IMR-90 (cell line): Measurements from ENCODE around the gene ZNF385B. TPM values are rescaled to one million over a fixed set of nuclear protein-coding genes. Genes with fewer than 3 reads are reported as not detected.

Experiments
- ATAC-seq: fragments of 200-7000 bp; cut with Tn5 transposase; 2 replicates; pipeline ENCODE4 v1.9.1; 2020; ENCODE audit warnings: low read depth, mild to moderate bottlenecking, moderate library complexity
- BruUV-seq: library from RNA; stranded (reverse); fragments of 400-500 nt; replicated peaks from 2 replicates; lab custom pipeline; 2021; lab: Mats Ljungman, UMichigan
- CTCF ChIA-PET: fragments of 300-600 bp; formaldehyde crosslinking; extraction: SDS; loops from one replicate; lab custom pipeline; 2021; ENCODE audit warnings: antibody characterized with exemption; lab: Yijun Ruan, JAX
- POLR2A ChIA-PET: fragments of 300-600 bp; sonication (Branson Sonifier 250); formaldehyde crosslinking; loops from one replicate; lab custom pipeline; 2022; ENCODE audit warnings: antibody characterized with exemption; ENCODE audit not compliant: unreplicated experiment; lab: Charles Lee
- DNase-seq: peaks from one replicate; pipeline ENCODE4 v3.0.0; 2013
- H2AFZ ChIP-seq: replicated peaks from 2 replicates; pipeline ENCODE3; 2013; ENCODE audit warnings: low read length, mild to moderate bottlenecking; ENCODE audit not compliant: poor library complexity
- H2AK5ac ChIP-seq: 2 replicates; pipeline ENCODE4 v1.6.1; 2013; ENCODE audit warnings: low read depth, low read length, inconsistent platforms
- H2AK9ac ChIP-seq: replicated peaks from 2 replicates; pipeline ENCODE3; 2013; ENCODE audit warnings: mild to moderate bottlenecking, low read depth, low read length, moderate library complexity; ENCODE audit not compliant: poor library complexity
- H2BK120ac ChIP-seq: 2 replicates; pipeline ENCODE4 v1.6.1; 2013; ENCODE audit warnings: low read depth, low read length, inconsistent platforms
- H2BK15ac ChIP-seq: 3 replicates; pipeline ENCODE4 v1.6.1; 2013; ENCODE audit warnings: low read depth, low read length, inconsistent platforms
- H2BK20ac ChIP-seq: 2 replicates; pipeline ENCODE4 v1.6.1; 2013; ENCODE audit warnings: low read depth, mild to moderate bottlenecking, inconsistent platforms, low read length, moderate library complexity
- H2BK5ac ChIP-seq: 2 replicates; pipeline ENCODE4 v1.6.1; 2013; ENCODE audit warnings: mild to moderate bottlenecking, low read depth, low read length, inconsistent platforms; ENCODE audit not compliant: poor library complexity, severe bottlenecking
- H3K14ac ChIP-seq: replicated peaks from 2 replicates; pipeline ENCODE4 v1.6.1; 2013; ENCODE audit warnings: low read depth, low read length, inconsistent platforms
- H3K18ac ChIP-seq: 2 replicates; pipeline ENCODE4 v1.6.1; 2013; ENCODE audit warnings: low read depth, low read length, control low read depth
- H3K23ac ChIP-seq: 2 replicates; pipeline ENCODE4 v1.6.1; 2013; ENCODE audit warnings: low read depth, low read length, inconsistent platforms
- H3K27ac ChIP-seq: 2 replicates; pipeline ENCODE4 v1.5.1; 2013; ENCODE audit warnings: mild to moderate bottlenecking, control low read depth, low read length; ENCODE audit not compliant: insufficient read depth
- H3K27me3 ChIP-seq: 2 replicates; pipeline ENCODE4 v1.6.1; 2013; ENCODE audit warnings: low read length; ENCODE audit not compliant: control insufficient read depth, insufficient read depth
- H3K36me3 ChIP-seq: 2 replicates; pipeline ENCODE4 v1.6.1; 2013; ENCODE audit warnings: low read length, mixed read lengths; ENCODE audit not compliant: control insufficient read depth, insufficient read depth
- H3K4ac ChIP-seq: 2 replicates; pipeline ENCODE4 v1.6.1; 2013; ENCODE audit warnings: low read depth, low read length, inconsistent platforms
- H3K4me1 ChIP-seq: 2 replicates; pipeline ENCODE4 v1.6.1; 2013; ENCODE audit warnings: low read length, mixed read lengths; ENCODE audit not compliant: control insufficient read depth, insufficient read depth
- H3K4me2 ChIP-seq: 2 replicates; pipeline ENCODE4 v1.6.1; 2013; ENCODE audit warnings: low read depth, mild to moderate bottlenecking, control low read depth, low read length, moderate library complexity
- H3K4me3 ChIP-seq: 2 replicates; pipeline ENCODE4 v1.5.1; 2013; ENCODE audit warnings: low read depth, mild to moderate bottlenecking, control low read depth, low read length, moderate library complexity; ENCODE audit not compliant: insufficient read depth
- H3K56ac ChIP-seq: 2 replicates; pipeline ENCODE4 v1.6.1; 2013; ENCODE audit warnings: low read length, inconsistent platforms; ENCODE audit not compliant: insufficient read depth; ENCODE audit errors: extremely low read depth
- H3K79me1 ChIP-seq, 2 experiments: 2 replicates each; pipeline ENCODE4 v1.6.1; 2013; ENCODE audit warnings: low read length in 2 of 2, inconsistent platforms in 1 of 2, low read depth in 1 of 2
- H3K9ac ChIP-seq: 2 replicates; pipeline ENCODE4 v1.6.1; 2013; ENCODE audit warnings: low read depth, low read length, control low read depth
- H3K9me1 ChIP-seq: 2 replicates; pipeline ENCODE4 v1.6.1; 2013; ENCODE audit warnings: low read length, inconsistent platforms; ENCODE audit not compliant: insufficient read depth
- H3K9me3 ChIP-seq: 2 replicates; pipeline ENCODE4 v1.6.1; 2013; ENCODE audit warnings: low read length; ENCODE audit not compliant: control insufficient read depth, insufficient read depth
- H4K20me1 ChIP-seq: 2 replicates; pipeline ENCODE4 v1.6.1; 2013; ENCODE audit warnings: low read length, inconsistent platforms; ENCODE audit not compliant: insufficient read depth
- H4K5ac ChIP-seq: 2 replicates; pipeline ENCODE4 v1.6.1; 2013; ENCODE audit warnings: mild to moderate bottlenecking, low read depth, low read length, control low read depth
- H4K8ac ChIP-seq, 2 experiments: 2 replicates each; pipeline ENCODE4 v1.6.1; 2013; ENCODE audit warnings: low read depth in 2 of 2, low read length in 2 of 2, control low read depth in 1 of 2, inconsistent platforms in 1 of 2
- H4K91ac ChIP-seq: 2 replicates; pipeline ENCODE4 v1.6.1; 2013; ENCODE audit warnings: low read depth, low read length, inconsistent platforms; ENCODE audit not compliant: insufficient read depth
- BHLHE40 ChIP-seq: fragments of 150-350 bp; IDR thresholded peaks from 2 replicates; pipeline ENCODE4 v1.6.1; 2016; ENCODE audit warnings: mild to moderate bottlenecking, low read depth, low read length
- CEBPB ChIP-seq: IDR thresholded peaks from 2 replicates; pipeline ENCODE4 v1.6.1; 2012; ENCODE audit warnings: low read depth, low read length, improper control_type of control experiment
- CHD1 ChIP-seq: IDR thresholded peaks from 2 replicates; pipeline ENCODE4 v1.6.1; 2012; ENCODE audit warnings: low read depth, low read length, improper control_type of control experiment
- CTCF ChIP-seq: conservative IDR thresholded peaks from 2 replicates; pipeline ENCODE4 v1.5.1; 2012; ENCODE audit warnings: mild to moderate bottlenecking, low read depth, low read length, improper control_type of control experiment
- FOS ChIP-seq: fragments of 150-350 bp; IDR thresholded peaks from 2 replicates; pipeline ENCODE4 v1.6.1; 2016; ENCODE audit warnings: low read depth, low read length
- MAFK ChIP-seq: IDR thresholded peaks from 2 replicates; pipeline ENCODE4 v1.6.1; 2012; ENCODE audit warnings: low read depth, low read length, improper control_type of control experiment
- NFE2L2 ChIP-seq: fragments of 150-350 bp; IDR thresholded peaks from 2 replicates; pipeline ENCODE4 v1.6.1; 2016; ENCODE audit warnings: low read depth, mild to moderate bottlenecking, low read length
- RCOR1 ChIP-seq: IDR thresholded peaks from 2 replicates; pipeline ENCODE4 v1.6.1; 2012; ENCODE audit warnings: mild to moderate bottlenecking, low read length, improper control_type of control experiment; ENCODE audit not compliant: insufficient replicate concordance
- WGBS, 2 experiments: methylation state at CpG; one replicate each; pipeline versions ENCODE4 v1.1.5 to v1.1.7; 2013; ENCODE audit warnings: missing lambda C conversion rate in 2 of 2; ENCODE audit not compliant: insufficient read length in 1 of 2; ENCODE audit errors: extremely low coverage in 2 of 2; 5-methylcytosine and 5-hydroxymethylcytosine counted together
- dilution Hi-C: fragments of 300-500 bp; cut with HindIII; formaldehyde crosslinking; loops from one replicate; pipeline ENCODE4 v1.14.3; 2018; ENCODE audit warnings: low sequenced_read_pairs; ENCODE audit not compliant: unreplicated experiment
- in situ Hi-C: fragments of 300-500 bp; cut with MboI; formaldehyde crosslinking; loops from 3 replicates; pipeline ENCODE4 v1.14.3; 2019; ENCODE audit warnings: low sequenced_read_pairs, inconsistent platforms, mixed read lengths
- intact Hi-C: fragments of 100-400 bp; cut with micrococcal nuclease; formaldehyde crosslinking; loops from 2 replicates; pipeline ENCODE4 v1.10.0; 2022
- polyA plus RNA-seq, 3 experiments: library from polyadenylated mRNA; depleted of rRNA; stranded (reverse); fragments of >200 nt; gene quantifications; 2 replicates each; pipeline ENCODE4 v1.2.3, GENCODE V29; 2012; ENCODE audit warnings: low replicate concordance in 1 of 3
- total RNA-seq: library from RNA; depleted of rRNA; stranded (reverse); fragments of >200 nt; gene quantifications from 2 replicates; pipeline ENCODE4 v1.2.3, GENCODE V29; 2012
- TF ChIP-seq, protein P1 (sequence below): fragments of 150-350 bp; IDR thresholded peaks from 2 replicates; pipeline ENCODE4 v1.6.1; 2016; ENCODE audit warnings: low read depth, mild to moderate bottlenecking, low read length, moderate library complexity, borderline replicate concordance

ZNF385B gene
- total and polyA plus RNA-seq, 2 of the 4 experiments (the other 2 are of a cell fraction), result not detected

GRCh38 chr2:179460181-179460929 lies 401.1 kb downstream of the ZNF385B start:
- DNase-seq (peak; percentile 96), ATAC-seq (peak; percentile 74)
- Histone ChIP-seq H3K4me3 (no peak overlapping the region), H2AK5ac (peak overlapping the region; percentile 29), H2BK20ac (peak overlapping the region; percentile 94), H3K27me3 (no peaks in the 10 kb centered on the region), H4K20me1 (no peaks in the 10 kb centered on the region), H3K79me1 (no peaks in the 10 kb centered on the region), H4K8ac (peak overlapping the region; percentile 51 to 92), H3K9ac (no peak overlapping the region), H3K27ac (peak overlapping the region; percentile 79), H3K9me3 (peaks cover 13% of the 10 kb centered on the region; the same call in 1 of the 2 replicates), H2AK9ac (no peak overlapping the region), H3K4me1 (peaks cover 2% of the 10 kb centered on the region), H3K18ac (peak overlapping the region; percentile 84), H2AFZ (no peak overlapping the region), H3K56ac (peak overlapping the region; percentile 30), H3K36me3 (no peaks in the 10 kb centered on the region), H2BK120ac (peak overlapping the region; percentile 95), H3K4me2 (no peak overlapping the region; the same call in 1 of the 2 replicates), H3K9me1 (no peaks in the 10 kb centered on the region; the same call in 1 of the 2 replicates), H3K4ac (peak overlapping the region; percentile 78), H3K23ac (peak overlapping the region; percentile 81; the same call in 1 of the 2 replicates), H2BK5ac (peak overlapping the region; percentile 97), H4K5ac (peak overlapping the region; percentile 65; the same call in 1 of the 2 replicates), H2BK15ac (peak overlapping the region; percentile 43; the same call in 2 of the 3 replicates), H4K91ac (peak overlapping the region; percentile 76), H3K14ac (peak overlapping the region; percentile 53)
- dilution Hi-C loops (no loop called here), in situ Hi-C loops (no loop called here), intact Hi-C loops (no loop called here)
- no TSS peak for BruUV-seq
- TF ChIP-seq BHLHE40 (peak; percentile 46; the same call in 1 of the 2 replicates), FOS (peak; percentile 98), MAFK (peak; percentile 55), NFE2L2 (peak; percentile 20; the same call in 1 of the 2 replicates), CEBPB (peak; percentile 58), CHD1 (no peak), RCOR1 (peak; percentile 64), CTCF (no peak)
- TF ChIP-seq, protein P1, sequence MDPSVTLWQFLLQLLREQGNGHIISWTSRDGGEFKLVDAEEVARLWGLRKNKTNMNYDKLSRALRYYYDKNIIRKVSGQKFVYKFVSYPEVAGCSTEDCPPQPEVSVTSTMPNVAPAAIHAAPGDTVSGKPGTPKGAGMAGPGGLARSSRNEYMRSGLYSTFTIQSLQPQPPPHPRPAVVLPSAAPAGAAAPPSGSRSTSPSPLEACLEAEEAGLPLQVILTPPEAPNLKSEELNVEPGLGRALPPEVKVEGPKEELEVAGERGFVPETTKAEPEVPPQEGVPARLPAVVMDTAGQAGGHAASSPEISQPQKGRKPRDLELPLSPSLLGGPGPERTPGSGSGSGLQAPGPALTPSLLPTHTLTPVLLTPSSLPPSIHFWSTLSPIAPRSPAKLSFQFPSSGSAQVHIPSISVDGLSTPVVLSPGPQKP, result no peak
- ChIA-PET CTCF (no interaction called here), POLR2A (no interaction called here)
- WGBS, 2 experiments, result 20% methylated on average over 2 of the region's 4 CpGs; no CpG with 5 or more reads in 1 of the 2 experiments
